ENCODE data around the gene SLC37A1. TPM values are rescaled to one million over a fixed set of nuclear protein-coding genes. Genes with fewer than 3 reads are reported as not detected.

The SLC37A1 gene
- total and polyA plus RNA-seq, 9 of the 15 experiments (the other 6 are each of a cell fraction or from before 2014, with no cell fraction given), result 0.06 to 3.4 (median 0.40) TPM

- TF ChIP-seq ZBTB40 (IDR thresholded peaks at IDR 0.05) (peak; percentile 56), ZBTB40 (CRISPR knock-in tag; IDR thresholded peaks at IDR 0.05) (no peak), RB1 (IDR thresholded peaks at IDR 0.05; ENCODE audit: low read depth) (peak; percentile 33; the same call in 1 of the 2 replicates), NBN (IDR thresholded peaks at IDR 0.05; ENCODE audit: low read depth) (no peak; the same call in 1 of the 2 replicates), RBFOX2 (IDR thresholded peaks at IDR 0.05; ENCODE audit: low read depth, low read length) (0 out of 2 replicates have a peak, but pooled peaks have one; percentile 30), ATF1 (CRISPR knock-in tag; IDR thresholded peaks at IDR 0.05) (no peak), ATF1 (tag; IDR thresholded peaks at IDR 0.05) (peak; percentile 67), JUNB (CRISPR knock-in tag; conservative IDR thresholded peaks at IDR 0.05) (peak; percentile 67; the same call in 1 of the 2 replicates), ZNF280B (CRISPR knock-in tag; IDR thresholded peaks at IDR 0.05) (0 out of 2 replicates have a peak, but pooled peaks have one; percentile 25), TRIM24 (IDR thresholded peaks at IDR 0.05) (peak; percentile 85 to 93; a peak in 3 of 4 replicates), MCM2 (IDR thresholded peaks at IDR 0.05; ENCODE audit: low read depth) (no peak), YY1 (IDR thresholded peaks at IDR 0.05; ENCODE audit: borderline replicate concordance in 1 of 3, control insufficient read depth in 1 of 3, extremely low read depth in 1 of 3, insufficient read depth in 3 of 3, insufficient read length in 1 of 3, insufficient replicate concordance in 2 of 3, low read depth in 1 of 3, low read length in 2 of 3) (peak in 1 of 3 experiments; percentile 20), ZBTB1 (CRISPR knock-in tag; IDR thresholded peaks at IDR 0.05; ENCODE audit: borderline replicate concordance, low read depth) (peak; percentile 75; the same call in 1 of the 2 replicates)
- TF ChIP-seq, protein P1, sequence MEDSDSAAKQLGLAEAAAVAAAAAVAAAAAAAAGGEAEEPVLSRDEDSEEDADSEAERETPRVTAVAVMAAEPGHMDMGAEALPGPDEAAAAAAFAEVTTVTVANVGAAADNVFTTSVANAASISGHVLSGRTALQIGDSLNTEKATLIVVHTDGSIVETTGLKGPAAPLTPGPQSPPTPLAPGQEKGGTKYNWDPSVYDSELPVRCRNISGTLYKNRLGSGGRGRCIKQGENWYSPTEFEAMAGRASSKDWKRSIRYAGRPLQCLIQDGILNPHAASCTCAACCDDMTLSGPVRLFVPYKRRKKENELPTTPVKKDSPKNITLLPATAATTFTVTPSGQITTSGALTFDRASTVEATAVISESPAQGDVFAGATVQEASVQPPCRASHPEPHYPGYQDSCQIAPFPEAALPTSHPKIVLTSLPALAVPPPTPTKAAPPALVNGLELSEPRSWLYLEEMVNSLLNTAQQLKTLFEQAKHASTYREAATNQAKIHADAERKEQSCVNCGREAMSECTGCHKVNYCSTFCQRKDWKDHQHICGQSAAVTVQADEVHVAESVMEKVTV (CRISPR knock-in tag; IDR thresholded peaks at IDR 0.05), result no peak
Observed at GRCh38 chr21:42547001-42547905, 33.6 kb downstream of the SLC37A1 start (continued).

All from K562 (cell line).